HUES48 (cell line): ENCODE measurements around the gene CASP3.
"Not testable (repeated sequence)": the region's sequence is repeated elsewhere in the genome, so short reads cannot be mapped to it uniquely, and the experiment has no call there.

Source experiments
- H3K27ac ChIP-seq: one replicate; pipeline ENCODE4 v1.7.0; 2013; ENCODE audit warnings: low read depth, low read length, inconsistent platforms
- H3K27me3 ChIP-seq: 2 replicates; pipeline ENCODE4 v1.6.1; 2013; ENCODE audit warnings: mild to moderate bottlenecking, low read length; ENCODE audit not compliant: control insufficient read depth, insufficient read depth
- H3K36me3 ChIP-seq: 2 replicates; pipeline ENCODE4 v1.6.1; 2013; ENCODE audit warnings: low read length; ENCODE audit not compliant: control insufficient read depth, insufficient read depth
- H3K4me1 ChIP-seq: 2 replicates; pipeline ENCODE4 v1.6.1; 2013; ENCODE audit warnings: mild to moderate bottlenecking, low read length; ENCODE audit not compliant: control insufficient read depth, insufficient read depth
- H3K4me3 ChIP-seq: 2 replicates; pipeline ENCODE4 v1.5.1; 2013; ENCODE audit warnings: mild to moderate bottlenecking, low read depth, low read length
- H3K9ac ChIP-seq: 2 replicates; pipeline ENCODE4 v1.6.1; 2013; ENCODE audit warnings: mild to moderate bottlenecking, low read depth, low read length, moderate library complexity
- H3K9me3 ChIP-seq: 2 replicates; pipeline ENCODE4 v1.6.1; 2013; ENCODE audit warnings: low read length; ENCODE audit not compliant: control insufficient read depth, insufficient read depth

The CASP3 gene

DNA sequence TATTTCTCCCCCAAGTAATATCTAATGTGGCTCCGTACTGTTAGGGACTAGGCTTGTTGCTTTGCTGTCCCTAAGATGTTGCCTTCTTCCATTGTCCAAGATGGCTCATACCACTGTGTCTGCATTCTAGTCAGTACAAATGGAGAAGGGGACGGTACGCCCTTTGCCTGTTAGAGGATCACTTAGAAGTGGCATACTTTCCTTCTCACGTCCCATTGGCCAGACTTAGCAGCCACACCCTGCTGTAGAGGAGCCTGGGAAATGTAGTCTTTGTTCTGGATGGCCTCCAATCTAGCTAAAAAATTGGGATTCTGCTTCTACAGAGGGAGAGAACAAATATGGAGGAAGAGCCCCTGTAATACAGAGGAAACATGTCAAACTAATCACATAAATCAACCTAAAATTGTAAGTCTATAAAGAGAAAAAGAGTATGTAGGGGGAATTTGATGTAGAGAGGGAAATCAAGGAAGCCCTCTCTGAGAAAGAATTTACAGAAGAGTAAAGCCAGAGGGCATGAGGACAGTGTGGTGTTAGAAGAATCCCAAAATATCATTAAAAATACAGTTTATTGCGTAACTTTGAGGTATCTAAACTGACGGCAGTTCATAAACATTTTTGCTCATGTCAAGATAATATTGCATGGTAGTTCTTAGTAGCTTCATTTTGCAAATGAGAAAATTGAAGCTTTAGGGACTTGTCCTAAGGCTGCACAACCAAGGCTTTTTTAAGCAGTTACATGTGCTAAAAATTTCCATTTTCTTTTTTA lies 15.4 kb upstream of the CASP3 start:
- no peaks in the 10 kb centered on the region for H3K9me3 ChIP-seq
- H3K9ac ChIP-seq, result no peak overlapping the region
- H3K27me3 ChIP-seq, result no peaks in the 10 kb centered on the region
- no peak overlapping the region for H3K27ac ChIP-seq
- no peak overlapping the region for H3K4me3 ChIP-seq
- H3K4me1 ChIP-seq, result peaks cover 3% of the 10 kb centered on the region; the same call in 1 of the 2 replicates
- H3K36me3 ChIP-seq, result peaks cover 9% of the 10 kb centered on the region; the same call in 1 of the 2 replicates

DNA sequence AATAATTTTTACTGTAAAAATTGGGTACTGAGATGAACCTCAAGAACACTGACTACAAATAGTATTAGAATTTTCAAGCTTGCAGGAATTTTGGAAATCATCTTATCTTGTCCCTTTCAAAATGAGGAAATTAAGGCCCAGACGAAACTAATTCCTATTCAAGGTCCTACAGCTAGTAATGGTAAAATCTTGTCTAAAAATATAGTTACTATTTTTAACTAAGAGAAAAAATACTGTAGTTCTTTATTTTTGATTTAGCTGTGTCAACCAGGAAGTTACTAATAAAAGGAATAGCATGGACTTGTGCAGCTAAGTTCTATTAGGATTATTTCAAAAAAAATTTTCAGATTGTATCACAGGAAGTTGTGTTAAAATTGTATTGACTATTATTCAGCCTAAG lies 13.0 kb upstream of the CASP3 start:
- no peak overlapping the region for H3K4me3 ChIP-seq
- peaks cover 3% of the 10 kb centered on the region; the same call in 1 of the 2 replicates for H3K4me1 ChIP-seq
- H3K9me3 ChIP-seq, result no peaks in the 10 kb centered on the region
- no peak overlapping the region for H3K27ac ChIP-seq
- H3K36me3 ChIP-seq, result no peaks in the 10 kb centered on the region
- no peaks in the 10 kb centered on the region for H3K27me3 ChIP-seq
- H3K9ac ChIP-seq, result no peak overlapping the region

DNA sequence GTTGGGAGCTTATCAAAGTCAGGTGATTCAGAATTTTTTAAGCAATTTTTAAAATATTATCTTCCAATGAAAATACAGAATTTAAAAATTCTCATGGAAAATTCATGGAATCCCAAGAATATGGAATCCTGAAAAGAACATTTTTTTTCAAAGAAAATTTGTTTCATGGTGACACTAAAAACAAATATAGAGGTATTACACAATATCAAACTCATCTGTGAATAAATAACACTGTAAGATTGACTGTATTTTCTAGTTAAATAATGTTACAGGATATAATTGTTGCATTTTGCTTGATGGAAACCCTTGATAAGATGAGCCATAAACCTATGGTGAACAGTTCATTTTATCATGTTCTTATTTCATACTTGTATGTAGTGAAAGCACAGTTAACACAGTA lies 11.7 kb upstream of the CASP3 start:
- no peaks in the 10 kb centered on the region for H3K36me3 ChIP-seq
- H3K4me3 ChIP-seq, result no peak overlapping the region
- H3K27me3 ChIP-seq, result no peaks in the 10 kb centered on the region
- H3K27ac ChIP-seq, result no peak overlapping the region
- H3K9me3 ChIP-seq, result no peaks in the 10 kb centered on the region
- H3K9ac ChIP-seq, result no peak overlapping the region
- H3K4me1 ChIP-seq, result peaks cover 3% of the 10 kb centered on the region; the same call in 1 of the 2 replicates

GRCh38 chr4:184657820-184658219 lies 8.6 kb upstream of the CASP3 start:
- H3K9me3 ChIP-seq, H3K36me3 ChIP-seq, H3K9ac ChIP-seq, H3K27ac ChIP-seq, H3K27me3 ChIP-seq, H3K4me3 ChIP-seq, H3K4me1 ChIP-seq: not testable (repeated sequence)

- Histone ChIP-seq H3K4me1 (peaks cover 9% of the 10 kb centered on the region; the same call in 1 of the 2 replicates), H3K27me3 (no peaks in the 10 kb centered on the region), H3K9ac (no peak overlapping the region), H3K4me3 (no peak overlapping the region), H3K27ac (no peak overlapping the region), H3K9me3 (no peaks in the 10 kb centered on the region), H3K36me3 (no peaks in the 10 kb centered on the region)
Measured at GRCh38 chr4:184657144-184657543, 7.9 kb upstream of the CASP3 start.

DNA sequence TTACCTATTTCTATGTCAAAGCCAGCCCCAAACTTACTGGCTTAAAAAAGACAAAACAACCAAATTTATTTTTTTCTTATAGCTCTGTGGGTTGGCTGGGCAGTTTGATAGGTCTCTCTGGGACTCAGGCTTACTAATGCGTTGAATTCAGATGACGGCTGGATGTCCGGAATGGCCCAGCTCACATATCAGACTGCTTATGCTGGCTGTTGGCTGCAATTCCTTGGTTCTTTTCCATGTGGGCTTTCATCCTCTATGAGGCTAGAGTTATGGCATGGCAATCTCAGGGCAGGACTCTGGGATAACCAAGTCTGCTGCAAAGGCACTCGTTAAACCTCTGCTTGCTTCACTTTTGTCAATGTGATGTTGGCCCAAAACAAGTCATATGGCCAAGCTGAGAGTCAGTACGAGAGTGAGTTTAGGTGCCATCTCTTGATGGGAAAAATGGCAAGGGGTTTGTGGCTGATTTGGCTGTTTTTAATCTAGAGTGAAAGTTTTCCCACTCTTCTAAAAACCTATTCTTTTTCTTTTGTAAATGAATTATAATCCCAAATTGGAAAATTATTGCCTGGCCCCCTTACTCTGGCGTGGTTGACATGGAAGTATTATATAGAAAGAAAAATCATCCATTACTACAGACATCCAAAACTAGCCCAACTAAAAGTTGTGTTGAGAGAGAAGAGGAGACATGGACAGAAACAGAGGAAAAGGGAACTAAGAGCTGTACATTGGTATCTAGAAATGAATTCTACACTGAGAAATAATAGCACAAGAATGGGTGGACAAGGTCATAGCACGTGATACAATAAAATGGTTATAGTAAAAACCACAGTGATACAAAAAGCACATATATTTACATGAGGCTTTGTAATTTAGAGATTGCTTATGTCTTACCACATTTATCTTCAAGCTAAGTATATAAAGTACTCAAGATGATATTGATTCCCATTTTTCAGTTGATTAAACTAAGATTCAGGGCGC lies 6.9 kb upstream of the CASP3 start:
- no peaks in the 10 kb centered on the region for H3K36me3 ChIP-seq
- no peaks in the 10 kb centered on the region for H3K9me3 ChIP-seq
- H3K4me1 ChIP-seq, result peaks cover 16% of the 10 kb centered on the region
- H3K4me3 ChIP-seq, result no peak overlapping the region
- no peaks in the 10 kb centered on the region for H3K27me3 ChIP-seq
- no peak overlapping the region for H3K9ac ChIP-seq
- H3K27ac ChIP-seq, result no peak overlapping the region

DNA sequence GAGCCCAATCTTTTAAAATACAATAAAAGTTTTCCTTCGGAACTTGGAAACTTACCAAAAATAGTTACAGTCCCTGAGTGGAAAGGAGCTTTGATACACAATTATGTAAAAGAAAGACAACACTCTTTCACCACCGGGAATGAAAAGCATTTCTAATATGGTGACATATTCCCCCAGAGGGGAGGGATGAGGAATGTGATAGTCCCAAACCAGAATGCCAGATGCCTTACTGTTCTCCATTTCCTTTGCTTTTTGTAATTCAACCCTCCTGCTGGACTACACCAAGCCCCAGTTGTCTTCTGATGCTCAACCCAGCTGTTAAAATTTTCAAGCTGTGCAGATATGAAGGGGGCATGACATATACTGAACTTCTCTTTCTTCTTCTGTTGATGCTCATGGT lies 4.4 kb upstream of the CASP3 start:
- Histone ChIP-seq H3K9me3 (no peaks in the 10 kb centered on the region), H3K4me1 (peaks cover 27% of the 10 kb centered on the region), H3K4me3 (no peak overlapping the region), H3K27ac (no peak overlapping the region), H3K9ac (no peak overlapping the region), H3K36me3 (no peaks in the 10 kb centered on the region), H3K27me3 (no peaks in the 10 kb centered on the region)

DNA sequence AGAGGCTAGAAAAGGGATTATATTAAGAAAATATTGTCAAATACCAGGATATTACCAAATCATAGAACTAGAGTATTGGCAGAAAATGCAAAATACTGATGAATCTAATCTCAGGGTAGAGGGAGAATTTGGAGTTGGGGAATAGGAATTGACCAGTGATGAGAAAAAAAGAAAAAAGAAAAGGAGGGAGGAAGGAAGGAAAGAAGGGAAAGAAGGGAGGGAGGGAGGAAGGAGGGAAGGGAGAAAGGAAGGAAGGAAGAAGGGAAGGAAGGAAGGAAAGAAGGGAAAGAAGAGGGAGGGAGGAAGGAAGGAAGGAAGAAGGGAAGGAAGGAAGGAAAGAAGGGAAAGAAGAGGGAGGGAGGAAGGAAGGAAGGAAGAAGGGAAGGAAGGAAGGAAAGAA lies 3.4 kb upstream of the CASP3 start:
- not testable (repeated sequence) for H3K27me3 ChIP-seq, H3K27ac ChIP-seq, H3K9ac ChIP-seq, H3K4me3 ChIP-seq, H3K9me3 ChIP-seq, H3K36me3 ChIP-seq
- H3K4me1 ChIP-seq, result peaks cover 31% of the 10 kb centered on the region

DNA sequence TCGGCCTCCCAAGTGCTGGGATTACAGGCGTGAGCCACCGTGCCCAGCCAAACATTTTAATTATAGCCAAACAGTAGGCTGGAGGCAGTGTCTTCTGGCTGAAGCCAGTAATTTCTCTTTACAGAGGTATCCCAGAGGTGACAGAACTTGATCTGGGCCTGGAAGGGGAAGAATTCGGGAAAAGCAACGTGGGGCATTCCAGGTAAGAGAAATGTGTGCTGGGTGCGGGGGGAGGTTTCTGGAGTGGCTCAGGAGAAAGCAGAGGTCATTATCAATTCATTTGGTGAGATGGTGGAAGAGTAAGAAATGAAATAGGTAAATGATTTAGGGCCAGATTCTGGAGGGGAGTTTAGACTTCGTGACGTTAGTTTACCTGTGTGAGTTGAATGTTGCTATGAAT lies 2.7 kb upstream of the CASP3 start:
- H3K36me3 ChIP-seq, result no peaks in the 10 kb centered on the region
- H3K4me1 ChIP-seq, result peaks cover 39% of the 10 kb centered on the region
- H3K9ac ChIP-seq, result no peak overlapping the region
- H3K9me3 ChIP-seq, result no peaks in the 10 kb centered on the region
- no peak overlapping the region for H3K4me3 ChIP-seq
- H3K27me3 ChIP-seq, result no peaks in the 10 kb centered on the region
- H3K27ac ChIP-seq, result no peak overlapping the region

GRCh38 chr4:184649971-184650855 lies 966 bp upstream of the CASP3 start:
- H3K27me3 ChIP-seq, result no peaks in the 10 kb centered on the region
- peak overlapping the region; percentile 77 for H3K9ac ChIP-seq
- peak overlapping the region; percentile 71 for H3K4me3 ChIP-seq
- peaks cover 51% of the 10 kb centered on the region for H3K4me1 ChIP-seq
- no peaks in the 10 kb centered on the region for H3K9me3 ChIP-seq
- H3K27ac ChIP-seq, result peak overlapping the region; percentile 94
- peaks cover 7% of the 10 kb centered on the region for H3K36me3 ChIP-seq
